Activated naive CD4-positive, alpha-beta T cell treated with Interleukin-2 at 50 U/mL for 16 hours (primary cell): Measurements from ENCODE around the gene TMEM53.

Source experiments
- DNase-seq: peaks from one replicate; pipeline ENCODE4 v3.0.0-alpha.2; 2020

Gene TMEM53

GRCh38 chr1:44624268-44624901 is 49.9 kb downstream of the TMEM53 start:
- no peak for DNase-seq

- no peak for DNase-seq
Observed at GRCh38 chr1:44621841-44622286, 52.4 kb downstream of the TMEM53 start.

GRCh38 chr1:44620072-44620471 is 54.2 kb downstream of the TMEM53 start:
- no peak for DNase-seq

- DNase-seq: no peak
Observed at GRCh38 chr1:44619261-44619900, 54.9 kb downstream of the TMEM53 start.

- no peak for DNase-seq
Observed at GRCh38 chr1:44617703-44618029, 56.6 kb downstream of the TMEM53 start.

- no peak for DNase-seq
Observed at GRCh38 chr1:44616991-44617702, 57.1 kb downstream of the TMEM53 start.

- no peak for DNase-seq
Observed at GRCh38 chr1:44616284-44616990, 57.8 kb downstream of the TMEM53 start.

- DNase-seq: no peak
Observed at GRCh38 chr1:44613941-44614340, 60.3 kb downstream of the TMEM53 start.

- DNase-seq: no peak
Observed at GRCh38 chr1:44611866-44612265, 62.4 kb downstream of the TMEM53 start.

GRCh38 chr1:44611419-44611818 is 62.9 kb downstream of the TMEM53 start:
- DNase-seq: no peak

- no peak for DNase-seq
Observed at GRCh38 chr1:44610527-44611148, 63.6 kb downstream of the TMEM53 start.

GRCh38 chr1:44609768-44610526 is 64.3 kb downstream of the TMEM53 start:
- DNase-seq: no peak

GRCh38 chr1:44609412-44609767 is 64.9 kb downstream of the TMEM53 start:
- peak; percentile 14 for DNase-seq

- DNase-seq: no peak
Observed at GRCh38 chr1:44608141-44608540, 66.1 kb downstream of the TMEM53 start.

- DNase-seq: no peak
Observed at GRCh38 chr1:44606701-44607281, 67.5 kb downstream of the TMEM53 start.

GRCh38 chr1:44605914-44606615 is 68.2 kb downstream of the TMEM53 start:
- DNase-seq: no peak

GRCh38 chr1:44604157-44604955 is 69.9 kb downstream of the TMEM53 start:
- no peak for DNase-seq

- no peak for DNase-seq
Observed at GRCh38 chr1:44603718-44604117, 70.6 kb downstream of the TMEM53 start.
